ENCODE data around the gene IDH3B.

GRCh38 chr20:2697768-2698167 is 33.8 kb upstream of the IDH3B start:
- TF ChIP-seq CTCF (IDR thresholded peaks at IDR 0.05) (no peak), POLR2A (IDR thresholded peaks at IDR 0.05) (no peak)
